Measurements from ENCODE around the gene PRG2. TPM values are rescaled to one million over a fixed set of nuclear protein-coding genes. Genes with fewer than 3 reads are reported as not detected.

PRG2 gene
- total RNA-seq, 4 donors from 2014 or later, result not detected

- Histone ChIP-seq H3K27me3 (peaks cover 0 to 2% (median 0%) of the 10 kb centered on the region in 3 donors), H3K36me3 (peaks cover 0 to under 1% of the 10 kb centered on the region in 2 donors), H3K9me3 (no peaks in the 10 kb centered on the region), H3K27ac (no peak overlapping the region), H3K4me1 (peaks cover 8 to 19% of the 10 kb centered on the region in 2 donors), H3K4me3 (no peak overlapping the region)
- TF ChIP-seq POLR2A (IDR thresholded peaks at IDR 0.05) (no peak), CTCF (IDR thresholded peaks at IDR 0.05 in 4 of 5, conservative IDR thresholded peaks at IDR 0.05 in 1 of 5) (no peak)
- in situ Hi-C loops (cut with MboI; ENCODE audit: low sequenced_read_pairs in 4 of 4), result no loop called here
- no peak for ATAC-seq
- intact Hi-C loops (cut with DNase I; ENCODE audit: low total_unique reads), result no loop called here
- no peak for DNase-seq
These were observed 11.9 kb upstream of the PRG2 start for GRCh38 chr11:57402188-57403002.

GRCh38 chr11:57399972-57400578 is 9.6 kb upstream of the PRG2 start:
- no peak for ATAC-seq
- Histone ChIP-seq H3K36me3 (no peaks in the 10 kb centered on the region), H3K4me1 (peaks cover 0 to 3% of the 10 kb centered on the region in 2 donors), H3K27ac (no peak overlapping the region), H3K4me3 (no peak overlapping the region), H3K9me3 (no peaks in the 10 kb centered on the region), H3K27me3 (peaks cover 0 to 2% (median 0%) of the 10 kb centered on the region in 3 donors)
- TF ChIP-seq POLR2A (IDR thresholded peaks at IDR 0.05), result no peak
- TF ChIP-seq CTCF (IDR thresholded peaks at IDR 0.05 in 4 of 5, conservative IDR thresholded peaks at IDR 0.05 in 1 of 5), result no peak
- intact Hi-C loops (cut with DNase I; ENCODE audit: low total_unique reads), result no loop called here
- in situ Hi-C loops (cut with MboI; ENCODE audit: low sequenced_read_pairs in 4 of 4), result no loop called here
- no peak for DNase-seq

- DNase-seq (no peak), ATAC-seq (no peak)
- Histone ChIP-seq H3K9me3 (no peaks in the 10 kb centered on the region), H3K27ac (no peak overlapping the region), H3K36me3 (no peaks in the 10 kb centered on the region), H3K4me1 (no peaks in the 10 kb centered on the region), H3K4me3 (no peak overlapping the region), H3K27me3 (peaks cover 0 to 2% (median 0%) of the 10 kb centered on the region in 3 donors)
- in situ Hi-C loops (cut with MboI; ENCODE audit: low sequenced_read_pairs in 4 of 4), result no loop called here
- intact Hi-C loops (cut with DNase I; ENCODE audit: low total_unique reads), result no loop called here
- TF ChIP-seq CTCF (IDR thresholded peaks at IDR 0.05 in 4 of 5, conservative IDR thresholded peaks at IDR 0.05 in 1 of 5), result no peak
- no peak for TF ChIP-seq POLR2A (IDR thresholded peaks at IDR 0.05)
These were observed 8.8 kb upstream of the PRG2 start for GRCh38 chr11:57399221-57399620.

- H3K36me3 ChIP-seq, result no peaks in the 10 kb centered on the region
- DNase-seq (no peak), ATAC-seq (no peak)
- TF ChIP-seq POLR2A (IDR thresholded peaks at IDR 0.05), result no peak
- no peak for TF ChIP-seq CTCF (IDR thresholded peaks at IDR 0.05 in 4 of 5, conservative IDR thresholded peaks at IDR 0.05 in 1 of 5)
- no peaks in the 10 kb centered on the region for H3K9me3 ChIP-seq
- no peaks in the 10 kb centered on the region for H3K4me1 ChIP-seq
- in situ Hi-C loops (cut with MboI; ENCODE audit: low sequenced_read_pairs in 4 of 4) (no loop called here), intact Hi-C loops (cut with DNase I; ENCODE audit: low total_unique reads) (no loop called here)
- peaks cover 0 to 2% (median 0%) of the 10 kb centered on the region in 3 donors for H3K27me3 ChIP-seq
- no peak overlapping the region for H3K27ac ChIP-seq
- H3K4me3 ChIP-seq, result no peak overlapping the region
These were observed 7.0 kb upstream of the PRG2 start for GRCh38 chr11:57397394-57397990.
